Fibroblast of peridontal ligament (primary cell): ENCODE results near the gene MSLN.

Source experiments
- DNase-seq: peaks from one replicate; pipeline ENCODE4 v3.0.0-alpha.2; 2010; ENCODE audit errors: extremely low read depth

MSLN gene

DNA sequence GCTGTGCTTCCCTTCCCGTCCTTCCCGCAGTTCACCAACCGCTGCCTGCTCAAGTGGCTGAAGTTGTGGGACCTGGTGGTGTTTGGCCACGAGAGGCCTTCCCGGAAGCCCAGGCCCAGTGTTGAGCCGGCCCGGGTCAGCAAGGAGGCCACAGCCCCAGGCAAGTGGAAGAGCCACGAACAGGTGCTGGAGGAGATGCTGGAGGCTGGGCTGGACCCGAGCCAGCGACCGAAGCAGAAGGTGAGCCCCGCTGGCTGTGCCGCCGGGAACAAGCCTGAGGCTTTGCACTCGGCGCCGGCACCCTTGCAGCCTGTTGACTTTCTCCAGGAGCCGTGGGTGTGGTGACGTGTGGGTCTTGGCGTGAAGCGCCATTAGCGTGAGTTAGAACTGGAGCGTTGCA, 30.6 kb downstream of the MSLN start:
- no peak for DNase-seq

DNA sequence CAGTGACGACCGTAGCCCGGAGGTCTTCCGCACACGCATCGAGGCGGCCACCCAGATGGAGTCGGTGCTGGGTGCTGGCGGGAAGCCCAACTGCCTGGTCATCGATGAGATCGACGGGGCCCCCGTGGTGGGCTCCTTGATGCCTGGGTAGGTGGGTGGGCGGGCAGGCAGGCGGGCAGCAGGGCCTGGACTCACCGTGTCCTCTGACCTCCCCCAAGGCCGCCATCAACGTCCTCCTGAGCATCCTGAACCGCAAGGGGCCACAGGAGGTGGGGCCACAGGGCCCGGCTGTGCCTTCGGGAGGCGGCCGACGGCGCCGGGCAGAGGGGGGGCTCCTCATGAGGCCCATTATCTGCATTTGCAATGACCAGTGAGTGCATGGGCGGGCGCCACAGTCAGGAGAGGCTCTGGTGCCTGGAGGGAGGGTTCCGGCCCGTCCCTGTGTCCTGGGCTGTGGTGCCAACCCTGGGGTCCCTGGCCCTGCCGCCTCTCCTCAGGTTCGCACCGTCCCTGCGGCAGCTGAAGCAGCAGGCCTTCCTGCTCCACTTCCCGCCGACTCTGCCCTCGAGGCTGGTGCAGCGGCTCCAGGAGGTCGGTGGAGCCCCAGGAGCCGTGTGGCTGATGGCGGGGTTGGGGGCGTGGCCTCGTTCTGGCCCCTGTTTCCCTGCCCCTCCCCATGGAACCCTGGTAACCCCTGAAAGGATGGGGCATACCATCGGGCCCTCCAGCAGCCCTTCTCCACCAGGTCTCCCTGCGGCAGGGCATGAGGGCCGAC, 31.9 kb downstream of the MSLN start:
- DNase-seq = no peak

DNA sequence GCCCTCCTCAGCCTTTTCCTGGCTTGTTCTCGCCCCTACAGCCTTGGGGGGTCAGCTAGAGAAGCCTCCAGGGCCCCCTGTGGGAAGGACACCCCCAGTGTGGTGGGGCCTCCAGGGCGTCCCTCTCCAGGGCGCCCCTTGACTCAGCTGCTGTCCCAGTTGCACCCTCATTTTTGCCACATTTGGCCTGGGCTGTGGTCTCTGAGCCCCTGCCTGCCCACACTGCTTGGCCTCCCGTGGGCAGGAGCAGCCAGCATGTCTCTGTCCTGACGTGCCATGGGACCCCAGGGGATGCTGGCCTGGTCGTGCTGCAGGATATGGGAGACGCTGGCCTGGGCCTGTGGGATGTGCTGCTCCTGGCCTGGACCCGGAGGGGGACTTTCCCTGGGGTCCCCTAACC, 32.9 kb downstream of the MSLN start:
- DNase-seq = no peak

DNA sequence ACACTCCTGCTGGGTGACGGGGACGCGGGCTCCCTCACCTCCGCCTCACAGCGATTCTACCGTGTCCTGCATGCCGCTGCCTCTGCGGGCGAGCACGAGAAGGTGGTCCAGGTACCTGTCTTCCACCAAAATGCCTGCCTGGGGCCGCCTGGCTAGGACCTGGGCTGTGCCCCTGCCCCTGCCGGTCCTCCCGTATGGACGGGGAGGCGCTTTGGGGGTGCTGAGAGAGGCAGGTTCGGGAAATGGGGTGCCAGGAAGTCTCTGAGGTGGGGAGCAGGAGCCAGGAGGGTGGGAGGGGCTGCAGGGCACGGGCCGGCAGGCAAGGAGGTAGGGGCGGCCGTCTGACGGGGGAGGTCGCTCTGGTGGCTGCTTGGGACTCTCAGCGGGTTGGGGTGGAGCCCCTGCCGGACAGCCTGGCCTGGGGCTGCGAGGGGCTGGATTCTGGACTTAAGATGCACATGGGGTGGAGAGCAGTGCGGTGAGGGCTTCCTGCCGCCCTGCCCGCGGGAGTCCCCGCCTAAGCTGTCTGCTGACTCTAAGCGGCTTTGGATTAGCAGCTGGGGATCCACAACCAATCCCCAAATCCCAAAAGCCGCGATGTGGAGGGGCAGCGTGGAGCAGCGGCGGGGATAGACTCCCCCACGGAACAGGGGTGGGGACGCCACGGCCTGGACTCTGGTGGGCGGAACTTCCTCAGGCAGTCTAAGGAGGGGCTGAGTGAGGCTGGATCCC, 33.7 kb downstream of the MSLN start:
- no peak for DNase-seq

DNA sequence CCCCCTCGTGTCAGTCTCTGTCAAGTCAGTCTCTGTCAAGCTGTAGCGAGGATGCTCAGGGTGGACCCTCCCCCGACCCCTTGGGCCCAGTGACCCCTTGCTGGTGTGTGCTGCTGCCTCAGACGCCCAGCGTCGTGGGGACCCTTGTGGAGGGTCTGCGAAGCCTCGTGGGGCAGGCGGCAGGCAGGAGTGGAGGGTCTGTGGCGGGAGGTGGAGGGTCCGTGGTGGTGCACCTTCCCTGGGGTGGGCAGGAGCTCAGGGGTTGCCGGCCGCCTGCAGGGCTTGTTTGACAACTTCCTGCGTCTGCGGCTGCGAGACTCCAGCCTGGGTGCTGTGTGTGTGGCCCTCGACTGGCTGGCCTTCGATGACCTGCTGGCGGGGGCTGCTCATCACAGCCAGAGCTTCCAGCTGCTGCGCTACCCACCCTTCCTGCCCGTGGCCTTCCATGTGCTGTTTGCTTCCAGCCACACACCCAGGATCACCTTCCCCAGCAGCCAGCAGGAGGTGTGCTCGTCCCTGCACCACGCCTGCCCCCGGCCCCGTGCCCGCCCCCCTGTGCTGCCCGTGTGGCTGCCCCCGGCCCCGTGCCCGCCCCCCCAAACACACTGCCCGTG, 34.4 kb downstream of the MSLN start:
- DNase-seq = no peak

DNA sequence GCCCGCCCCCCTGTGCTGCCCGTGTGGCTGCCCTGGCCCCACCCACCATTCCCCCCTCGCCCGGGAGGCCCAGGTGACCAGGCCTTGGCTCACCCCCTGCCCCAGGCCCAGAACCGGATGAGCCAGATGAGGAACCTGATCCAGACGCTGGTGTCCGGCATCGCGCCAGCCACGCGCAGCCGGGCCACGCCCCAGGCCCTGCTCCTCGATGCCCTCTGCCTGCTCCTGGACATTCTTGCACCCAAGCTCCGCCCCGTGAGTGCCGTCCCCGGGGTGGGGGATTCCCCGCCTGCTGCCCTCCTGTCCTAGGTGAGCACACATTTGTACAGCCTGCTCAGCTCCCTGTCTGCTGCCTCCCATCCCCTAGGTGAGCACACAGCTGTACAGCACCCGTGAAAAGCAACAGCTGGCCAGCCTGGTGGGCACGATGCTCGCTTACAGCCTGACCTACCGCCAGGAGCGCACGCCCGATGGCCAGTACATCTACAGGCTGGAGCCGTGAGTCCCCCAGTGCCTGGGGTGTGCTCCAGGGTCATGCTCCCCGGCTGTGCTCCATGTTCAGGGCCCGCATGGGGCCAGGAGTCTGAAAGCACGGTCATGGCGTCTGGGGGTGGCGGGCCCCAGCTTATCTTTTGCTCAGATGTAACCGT, 35.2 kb downstream of the MSLN start:
- DNase-seq = no peak

DNA sequence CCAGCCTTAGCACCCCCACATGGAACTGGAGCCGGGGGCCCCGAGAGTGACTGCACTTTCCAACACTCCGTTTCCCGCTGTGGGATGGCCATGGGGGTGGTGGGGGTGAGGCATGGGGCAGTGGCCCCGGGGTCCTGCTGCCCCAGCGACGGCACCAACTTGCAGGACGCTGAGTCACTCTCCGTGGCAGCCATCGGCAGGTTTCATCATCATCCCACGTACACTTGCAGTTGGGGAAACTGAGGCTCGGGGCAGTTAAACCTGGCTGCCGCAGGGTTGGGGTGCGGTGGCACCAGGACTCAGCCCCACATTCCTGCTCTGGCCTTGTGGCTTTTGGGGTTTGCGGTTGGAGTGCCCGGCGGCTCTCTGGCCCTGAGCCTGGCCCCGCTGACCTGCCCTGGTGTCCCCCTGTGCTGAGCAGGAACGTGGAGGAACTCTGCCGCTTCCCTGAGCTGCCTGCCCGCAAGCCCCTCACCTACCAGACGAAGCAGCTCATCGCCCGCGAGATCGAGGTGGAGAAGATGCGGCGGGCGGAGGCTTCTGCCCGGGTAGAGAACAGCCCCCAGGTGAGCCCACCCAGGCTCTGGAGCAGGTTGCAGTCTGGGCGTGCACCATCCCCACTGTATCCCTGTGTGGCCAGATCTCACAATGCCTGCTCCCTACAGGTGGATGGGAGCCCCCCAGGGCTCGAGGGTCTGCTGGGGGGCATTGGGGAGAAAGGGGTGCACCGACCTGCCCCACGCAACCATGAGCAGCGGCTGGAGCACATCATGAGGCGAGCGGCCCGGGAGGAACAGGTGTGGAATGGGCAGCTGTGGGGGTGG, 36.0 kb downstream of the MSLN start:
- DNase-seq = no peak

DNA sequence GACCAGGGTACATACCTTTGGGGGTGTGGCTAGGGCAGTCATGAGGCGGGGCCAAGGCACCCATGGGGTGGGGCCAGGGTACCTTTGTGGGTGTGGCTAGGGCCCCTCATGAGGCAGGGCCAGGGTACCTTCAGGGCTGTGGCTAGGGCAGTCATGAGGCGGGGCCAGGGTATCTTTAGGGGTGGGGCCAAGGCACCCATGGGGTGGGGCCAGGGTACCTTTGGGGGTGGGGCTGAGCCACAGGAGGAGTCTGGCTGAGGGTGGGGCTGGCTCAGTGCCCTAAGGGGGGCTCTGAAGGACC, 36.5 kb downstream of the MSLN start:
- DNase-seq = no peak

DNA sequence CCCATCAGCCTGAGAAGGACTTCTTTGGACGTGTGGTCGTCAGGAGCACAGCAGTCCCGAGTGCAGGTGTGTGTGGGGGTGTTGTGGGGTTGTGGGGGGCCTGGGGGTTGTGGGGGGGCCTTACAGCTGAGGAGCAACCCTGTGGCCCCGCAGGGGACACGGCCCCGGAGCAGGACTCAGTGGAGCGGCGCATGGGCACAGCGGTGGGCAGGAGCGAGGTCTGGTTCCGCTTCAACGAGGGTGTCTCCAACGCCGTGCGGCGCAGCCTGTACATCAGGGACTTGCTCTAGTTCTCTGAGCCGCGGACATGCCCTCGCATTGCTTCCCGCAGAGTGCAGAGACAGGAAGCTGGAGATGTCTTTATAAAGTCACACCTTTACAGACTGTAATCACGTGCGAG, 37.2 kb downstream of the MSLN start:
- DNase-seq = no peak

DNA sequence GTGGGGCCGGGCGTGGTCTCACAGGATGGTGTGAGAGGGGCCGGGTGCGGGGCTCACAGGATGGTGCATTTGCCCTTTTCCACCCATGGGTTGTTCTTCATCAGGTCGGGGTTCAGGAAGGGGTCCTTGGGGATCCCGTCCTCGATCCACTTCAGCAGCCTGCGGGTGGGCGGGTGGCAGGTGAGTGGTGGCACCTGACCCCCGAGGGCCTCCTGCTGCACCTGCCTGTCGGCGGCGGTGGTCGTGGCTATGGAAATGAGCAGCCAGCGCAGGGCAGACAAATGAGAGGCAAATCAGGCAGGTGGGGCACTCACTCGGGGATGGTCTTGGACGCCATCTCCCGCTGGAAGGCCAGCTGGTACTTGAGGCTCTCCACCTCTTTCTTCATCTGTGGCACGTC, 38.1 kb downstream of the MSLN start:
- no peak for DNase-seq

DNA sequence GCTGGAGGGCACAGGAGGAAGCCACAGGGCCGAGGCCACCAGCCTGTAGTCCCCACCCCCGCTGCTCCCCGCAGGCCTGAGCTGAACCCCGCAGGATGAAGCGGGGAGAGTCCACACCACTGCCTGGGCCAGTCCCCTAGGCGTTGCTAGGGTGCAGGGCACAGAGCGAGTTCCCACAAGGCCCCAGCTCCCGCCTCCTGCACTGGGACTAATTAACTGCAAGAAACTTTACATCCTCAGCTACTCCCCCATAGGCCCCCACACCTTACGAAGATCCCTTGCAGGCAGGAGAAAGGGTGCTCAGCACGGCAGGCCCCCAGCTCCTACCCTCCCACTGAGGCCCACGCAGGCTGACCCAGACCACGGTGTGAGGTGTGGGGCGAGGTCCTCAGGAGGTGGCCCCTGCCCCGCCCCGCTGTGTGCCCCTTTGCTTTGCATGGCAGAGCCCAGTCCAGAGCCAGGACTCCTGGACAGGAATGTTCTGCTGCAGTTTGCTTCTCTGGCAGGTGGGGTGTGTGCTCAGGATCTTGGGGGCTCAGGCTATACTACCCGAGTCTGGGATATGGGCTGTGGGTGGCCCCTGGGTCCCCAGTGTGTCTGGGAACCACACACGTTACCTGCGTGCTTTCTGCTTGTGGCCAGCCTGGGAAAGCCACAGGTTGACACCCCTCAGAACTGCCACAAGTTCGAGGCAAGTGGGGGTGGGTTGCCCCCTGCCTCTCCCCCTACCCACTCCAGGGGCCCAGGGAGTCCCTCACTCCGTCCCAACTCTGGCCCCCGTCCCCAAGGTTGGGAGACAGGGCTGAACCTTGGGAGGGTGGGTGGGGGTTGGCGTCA, 38.8 kb downstream of the MSLN start:
- DNase-seq = no peak

DNA sequence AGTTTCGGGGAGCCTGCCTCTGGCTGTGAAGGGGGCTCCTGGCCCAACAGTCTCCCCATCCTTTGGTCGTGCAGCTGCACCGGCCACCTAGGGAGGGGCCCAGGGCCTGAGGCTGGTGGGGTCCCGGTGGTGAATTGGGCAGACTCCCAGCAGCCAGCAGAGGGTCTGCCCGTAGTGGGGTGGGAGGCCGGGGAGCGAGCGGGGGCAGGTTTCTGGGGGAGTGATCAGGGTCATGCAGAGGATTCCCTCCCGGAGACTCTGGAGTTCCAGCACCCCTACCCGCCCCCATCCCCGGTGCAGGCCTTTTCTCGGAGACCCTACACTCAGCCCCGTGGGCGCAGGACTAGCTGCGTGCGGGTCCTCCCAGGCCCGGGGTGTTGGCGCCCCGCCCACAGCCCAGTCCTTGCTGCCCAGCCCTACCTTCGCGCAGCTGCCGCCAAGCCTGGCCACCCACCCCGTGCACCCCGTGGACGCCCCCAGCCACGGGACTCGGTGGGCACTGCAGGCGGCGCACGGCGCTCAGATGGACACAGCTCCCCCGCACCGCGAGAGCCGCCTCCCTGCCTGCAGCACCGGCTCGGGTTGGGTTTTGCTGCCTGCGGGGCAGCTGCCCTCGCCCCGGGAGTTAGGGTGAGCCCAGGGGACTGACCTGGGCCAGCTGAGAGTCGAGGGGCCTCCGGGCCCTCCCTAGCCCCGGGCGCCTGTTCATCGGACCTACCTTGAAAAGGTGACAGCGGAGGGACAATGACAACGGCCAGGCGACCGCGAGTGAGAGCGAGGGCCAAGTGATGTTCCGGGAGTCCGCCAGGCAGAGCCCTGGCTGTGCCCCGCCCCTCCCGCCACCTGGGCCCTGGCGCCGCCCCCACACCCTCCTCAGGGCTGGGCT, 39.7 kb downstream of the MSLN start, which contains the start of gene GNG13:
GNG13 (minus strand) TSS at position 787 of the 886 bp plus-strand sequence. CDS start 1,657 bp downstream, outside the sequence.
- no peak for DNase-seq

DNA sequence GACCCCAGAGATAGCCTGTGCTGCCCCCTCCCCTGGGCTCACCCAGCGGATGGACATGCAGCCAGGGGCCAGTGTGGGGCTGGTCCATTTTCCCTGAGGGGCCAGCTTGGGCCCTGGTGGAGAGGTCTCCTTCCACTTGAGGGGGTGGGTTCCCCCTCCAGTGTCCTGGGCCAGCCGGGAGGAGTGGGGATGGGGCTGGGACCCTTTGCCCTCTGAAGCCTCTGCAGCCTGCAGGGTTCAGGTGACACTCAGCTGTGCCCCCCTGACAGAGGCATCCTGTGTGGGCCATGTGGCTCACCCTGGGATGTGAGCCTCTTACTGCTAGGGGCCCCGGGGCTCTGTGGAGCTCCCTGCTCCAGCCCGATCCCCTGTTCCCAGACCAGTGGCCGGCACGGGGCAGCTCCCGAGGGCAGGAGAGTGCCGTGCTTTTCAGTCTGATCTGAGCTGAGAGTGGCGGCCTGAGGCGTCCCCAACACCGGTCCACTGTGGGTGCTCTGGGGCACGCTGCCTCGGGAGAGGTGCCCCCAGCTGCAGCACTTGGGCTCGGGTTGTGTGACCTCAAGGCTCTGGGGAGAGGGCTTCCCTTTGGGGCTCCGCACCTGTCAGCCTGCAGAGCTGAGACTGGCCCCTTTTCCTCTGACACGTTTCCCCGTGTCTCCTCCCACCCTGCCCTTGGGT, 40.4 kb downstream of the MSLN start:
- DNase-seq = no peak

DNA sequence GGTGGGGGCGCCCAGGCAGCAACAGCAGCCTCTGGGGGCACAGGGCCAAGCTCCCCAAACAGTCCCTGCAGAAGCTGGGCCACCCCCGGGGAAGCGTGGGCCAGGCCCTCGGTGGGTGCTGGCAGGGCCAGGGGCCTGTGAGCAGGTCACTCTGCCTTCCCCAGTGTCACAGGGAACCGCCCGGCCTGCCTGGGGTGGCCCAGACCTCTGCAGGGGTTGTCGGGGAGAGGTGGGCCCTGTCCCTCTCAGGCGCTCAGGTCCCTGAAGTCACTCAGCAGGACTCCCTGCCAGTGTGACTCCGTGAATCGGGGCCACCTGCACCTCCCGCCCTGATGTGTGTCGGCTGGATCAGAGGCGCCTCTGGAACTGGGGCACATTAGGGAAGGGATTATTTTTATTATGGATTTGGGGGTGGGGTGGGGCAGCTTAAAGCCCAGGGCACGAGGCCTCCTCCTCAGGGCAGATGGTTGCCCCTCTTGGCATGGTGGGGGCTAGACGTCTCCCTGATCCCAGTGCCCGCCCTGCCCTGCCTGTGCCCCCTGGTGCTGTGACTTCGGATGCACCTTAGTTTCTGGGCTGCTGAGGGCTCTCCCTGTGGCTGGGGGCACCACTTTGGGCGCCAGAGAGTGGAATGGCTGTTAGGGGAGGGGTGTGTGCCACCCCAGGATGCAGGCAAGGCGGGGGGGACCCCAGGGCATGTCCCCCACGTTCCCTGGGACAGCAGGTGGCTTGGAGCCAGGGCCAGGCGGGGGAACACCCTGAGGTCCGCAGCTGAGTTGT, 41.2 kb downstream of the MSLN start:
- DNase-seq = no peak

DNA sequence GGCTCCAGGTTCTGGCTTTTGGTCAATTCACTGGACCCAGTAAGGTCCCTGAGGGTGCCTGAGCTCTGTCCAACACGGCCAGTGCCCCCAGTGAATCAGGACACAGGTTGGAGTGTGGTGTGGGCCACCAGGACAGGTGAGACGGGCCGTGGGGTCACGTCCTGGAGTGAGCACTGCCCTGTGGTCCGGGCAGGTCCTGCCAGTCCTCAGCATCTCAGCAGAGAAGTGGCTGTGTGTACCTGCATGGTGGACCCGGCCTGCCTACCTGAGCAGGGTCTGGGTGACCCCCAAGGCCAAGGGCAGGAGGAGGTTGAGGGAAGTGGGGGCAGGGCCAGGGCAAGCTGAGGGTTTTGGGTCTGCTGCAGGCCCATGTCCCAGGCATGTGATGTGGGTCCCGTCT, 41.9 kb downstream of the MSLN start:
- DNase-seq = no peak

DNA sequence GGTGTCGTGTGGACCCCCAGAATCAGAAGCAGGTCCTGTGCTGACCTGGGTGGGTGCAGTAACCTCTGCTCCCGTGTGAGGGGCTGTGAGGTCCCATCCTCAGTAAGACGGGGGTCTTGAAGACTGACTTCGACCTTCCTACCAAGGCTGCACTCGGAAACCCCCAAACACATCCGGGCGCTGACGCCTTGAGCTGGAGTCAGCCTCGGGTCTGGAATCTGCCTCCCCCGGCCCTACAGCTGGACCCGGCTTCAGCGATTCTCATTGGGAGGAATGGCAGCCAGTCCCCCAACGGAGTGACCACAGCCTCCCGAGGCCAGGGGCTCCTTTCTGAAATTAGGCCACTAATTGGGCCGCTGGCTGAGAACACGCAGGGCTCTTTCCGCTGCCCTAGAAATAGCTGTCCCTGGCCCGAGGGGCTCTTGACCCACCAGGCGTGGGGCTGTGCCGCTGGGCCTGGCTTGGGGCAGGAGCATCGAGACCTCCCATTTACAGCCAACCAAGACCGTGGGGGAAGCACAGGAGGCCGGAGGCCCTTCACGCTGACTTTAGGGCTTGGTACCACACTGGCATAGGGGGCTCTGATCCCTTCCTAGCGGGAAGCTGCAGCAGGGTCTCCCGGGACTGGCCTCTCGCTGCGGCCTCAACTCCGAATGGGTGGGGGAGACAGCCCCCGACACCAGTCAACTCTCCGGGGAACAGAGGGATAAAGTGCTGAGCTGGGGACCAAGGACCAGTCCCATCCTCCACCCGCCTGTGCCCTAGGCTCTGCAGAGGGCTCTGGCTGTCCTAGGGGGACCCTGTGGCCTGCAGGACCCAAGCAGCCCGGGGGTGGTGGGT, 42.6 kb downstream of the MSLN start:
- no peak for DNase-seq

DNA sequence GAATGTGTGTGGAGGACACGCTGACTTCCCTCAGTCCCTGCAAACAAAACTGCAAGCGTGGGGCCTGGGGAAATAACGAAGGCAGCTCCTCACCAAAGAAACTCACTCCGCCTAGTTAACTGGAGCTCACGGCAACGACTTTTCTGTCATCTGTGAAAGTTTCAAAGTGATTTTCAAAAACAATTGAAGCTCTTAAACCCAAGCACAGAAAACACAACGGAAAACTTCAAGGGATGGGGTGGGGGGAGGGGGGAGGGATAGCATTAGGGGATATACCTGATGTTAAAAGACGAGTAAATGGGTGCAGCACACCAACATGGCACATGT, 43.2 kb downstream of the MSLN start:
- DNase-seq = no peak
